ENCODE results near the gene STK31. TPM values are rescaled to one million over a fixed set of nuclear protein-coding genes. Genes with fewer than 3 reads are reported as not detected.

Gene STK31
- total RNA-seq (under 1 TPM in 2 of 4 donors, not detected in 2; 0.16 to 0.54 TPM), polyA plus RNA-seq (under 1 TPM in 1 of 3 donors, not detected in 2; 0.23 TPM)

DNA sequence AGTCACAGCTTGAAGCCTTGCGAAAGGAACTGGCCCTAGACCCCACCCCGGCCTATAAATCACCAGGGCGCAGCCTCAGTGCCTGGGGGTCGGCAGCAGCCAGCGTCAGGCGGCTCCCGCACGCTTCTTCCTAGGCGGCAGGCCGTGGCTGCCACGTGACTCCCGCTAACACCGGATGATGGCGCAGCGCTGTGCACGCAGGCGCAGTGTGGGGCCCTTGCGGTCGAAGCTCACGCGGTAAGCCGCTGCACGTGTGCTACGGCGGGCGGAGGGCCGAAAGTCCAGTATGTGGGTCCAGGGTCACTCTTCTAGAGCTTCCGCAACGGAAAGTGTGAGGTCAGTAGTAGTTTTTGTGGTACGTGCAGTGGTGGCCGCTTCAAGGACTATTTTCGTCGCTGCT lies at the start of gene STK31:
TSS of gene STK31 (plus strand) at position 220 of the 400 bp plus-strand sequence. CDS start at position 287, 67 bp downstream.
- Histone ChIP-seq H3K4me1 (peaks cover 0 to 4% (median 0%) of the 10 kb centered on the region in 4 donors), H3K4me3 (no peak within 1 kb of the TSS), H3K27me3 (no peaks in the 10 kb centered on the region), H3K27ac (no peak within 1 kb of the TSS), H3K9me3 (peaks cover 0 to 5% (median 2%) of the 10 kb centered on the region in 4 donors), H3K36me3 (peaks cover 0 to 9% (median 0%) of the 10 kb centered on the region in 4 donors)
- intact Hi-C loops (cut with DNase I): loop anchor here (5.0 kb wide), 1 partner anchor 163 kb away; no protein-coding TSS in a partner anchor
- 95 to 96% methylated on average over 33 of the region's 33 CpGs for WGBS, 2 donors
- DNase-seq: no peak
- TF ChIP-seq POLR2AphosphoS5 (IDR thresholded peaks at IDR 0.05) (no peak), EP300 (IDR thresholded peaks at IDR 0.05) (no peak), POLR2A (IDR thresholded peaks at IDR 0.05) (no peak), CTCF (IDR thresholded peaks at IDR 0.05) (no peak)

DNA sequence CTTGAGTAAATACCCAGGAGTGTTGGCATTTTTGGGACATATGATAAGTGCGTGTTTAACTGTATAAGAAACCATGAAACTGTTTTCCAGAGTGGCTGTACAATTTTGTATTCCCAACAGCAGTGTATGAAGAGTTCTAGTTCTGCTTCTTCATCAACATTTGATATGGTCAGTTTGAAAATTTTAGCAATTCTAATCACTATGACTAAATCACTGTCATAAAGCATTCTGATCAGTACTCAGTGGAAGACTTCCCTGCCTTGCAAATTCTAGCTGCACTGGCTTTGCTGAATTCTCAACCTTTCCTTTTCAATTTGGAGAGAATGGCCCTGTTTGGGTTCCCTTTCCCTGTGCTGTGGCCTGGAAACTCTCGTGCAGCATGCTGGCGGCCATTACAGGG lies 48.6 kb upstream of the STK31 start:
- Histone ChIP-seq H3K27ac (no peak overlapping the region), H3K4me1 (no peaks in the 10 kb centered on the region), H3K27me3 (no peaks in the 10 kb centered on the region), H3K9me3 (peaks cover 0 to 2% (median 0%) of the 10 kb centered on the region in 4 donors), H3K36me3 (no peaks in the 10 kb centered on the region), H3K4me3 (no peak overlapping the region)
- no peak for DNase-seq
- intact Hi-C loops (cut with DNase I): no loop called here
- WGBS, 2 donors: 88 to 95% methylated on average over 3 of the region's 3 CpGs
- TF ChIP-seq CTCF (IDR thresholded peaks at IDR 0.05) (no peak), POLR2A (IDR thresholded peaks at IDR 0.05) (no peak), EP300 (IDR thresholded peaks at IDR 0.05) (no peak), POLR2AphosphoS5 (IDR thresholded peaks at IDR 0.05) (no peak)

GRCh38 chr7:23662124-23662983 lies 47.7 kb upstream of the STK31 start:
- no peaks in the 10 kb centered on the region for H3K27me3 ChIP-seq
- TF ChIP-seq POLR2A (IDR thresholded peaks at IDR 0.05) (no peak), POLR2AphosphoS5 (IDR thresholded peaks at IDR 0.05) (no peak), CTCF (IDR thresholded peaks at IDR 0.05) (no peak)
- H3K9me3 ChIP-seq: peaks cover 0 to 2% (median 0%) of the 10 kb centered on the region in 4 donors
- H3K27ac ChIP-seq: no peak overlapping the region
- H3K4me3 ChIP-seq: no peak overlapping the region
- H3K36me3 ChIP-seq: no peaks in the 10 kb centered on the region
- WGBS, 2 donors: 87 to 89% methylated on average over 8 of the region's 8 CpGs
- intact Hi-C loops (cut with DNase I): no loop called here
- DNase-seq: no peak
- no peaks in the 10 kb centered on the region for H3K4me1 ChIP-seq

GRCh38 chr7:23662984-23663313 lies 47.1 kb upstream of the STK31 start:
- H3K27ac ChIP-seq: no peak overlapping the region
- no peaks in the 10 kb centered on the region for H3K27me3 ChIP-seq
- no peak for TF ChIP-seq POLR2AphosphoS5 (IDR thresholded peaks at IDR 0.05)
- no peak for TF ChIP-seq POLR2A (IDR thresholded peaks at IDR 0.05)
- no peak for TF ChIP-seq CTCF (IDR thresholded peaks at IDR 0.05)
- no peak for TF ChIP-seq EP300 (IDR thresholded peaks at IDR 0.05)
- no peak overlapping the region for H3K4me3 ChIP-seq
- no peaks in the 10 kb centered on the region for H3K4me1 ChIP-seq
- H3K9me3 ChIP-seq: peaks cover 0 to 2% (median 0%) of the 10 kb centered on the region in 4 donors
- H3K36me3 ChIP-seq: no peaks in the 10 kb centered on the region
- WGBS, 2 donors: 91 to 95% methylated on average over 2 of the region's 2 CpGs
- intact Hi-C loops (cut with DNase I): no loop called here
- no peak for DNase-seq
